Endodermal cell (in vitro differentiated cells): ENCODE measurements around the gene ZNF718. TPM values are rescaled to one million over a fixed set of nuclear protein-coding genes. Genes with fewer than 3 reads are reported as not detected.
"Not testable (repeated sequence)": the region's sequence is repeated elsewhere in the genome, so short reads cannot be mapped to it uniquely, and the experiment has no call there.

Experiments
- DNase-seq: peaks from one replicate; pipeline ENCODE4 v3.0.0-alpha.2; 2017
- H3K27ac ChIP-seq: 2 replicates; pipeline ENCODE4 v1.5.1; 2013; ENCODE audit warnings: mild to moderate bottlenecking, low read depth, low read length, moderate library complexity
- H3K27me3 ChIP-seq: 2 replicates; pipeline ENCODE4 v1.6.1; 2013; ENCODE audit warnings: mild to moderate bottlenecking, low read length, moderate library complexity; ENCODE audit not compliant: insufficient read depth, control insufficient read depth, poor library complexity, severe bottlenecking
- H3K36me3 ChIP-seq: 2 replicates; pipeline ENCODE4 v1.7.0; 2013; ENCODE audit warnings: mild to moderate bottlenecking, low read length, moderate library complexity; ENCODE audit not compliant: control insufficient read depth, insufficient read depth
- H3K4me1 ChIP-seq: one replicate; pipeline ENCODE4 v1.7.0; 2013; ENCODE audit warnings: low read length; ENCODE audit not compliant: control insufficient read depth, insufficient read depth
- H3K4me3 ChIP-seq: 2 replicates; pipeline ENCODE4 v1.5.1; 2013; ENCODE audit warnings: mild to moderate bottlenecking, low read length, moderate library complexity
- H3K9ac ChIP-seq: 2 replicates; pipeline ENCODE4 v1.6.1; 2013; ENCODE audit warnings: mild to moderate bottlenecking, low read length, moderate library complexity; ENCODE audit not compliant: poor library complexity, severe bottlenecking; ENCODE audit errors: extremely low read depth
- H3K9me3 ChIP-seq: 2 replicates; pipeline ENCODE4 v1.6.1; 2013; ENCODE audit warnings: mild to moderate bottlenecking, low read length, moderate library complexity; ENCODE audit not compliant: control insufficient read depth
- H3K27ac Mint-ChIP-seq: 2 replicates; pipeline ENCODE4 v1.8.0; 2020; ENCODE audit warnings: mixed read lengths
- H3K27me3 Mint-ChIP-seq: 2 replicates; pipeline ENCODE4 v1.8.0; 2021; ENCODE audit warnings: mild to moderate bottlenecking, mixed read lengths; ENCODE audit not compliant: insufficient read depth
- H3K36me3 Mint-ChIP-seq: 2 replicates; pipeline ENCODE4 v1.8.0; 2020; ENCODE audit warnings: low read depth, mixed read lengths
- H3K4me1 Mint-ChIP-seq: 2 replicates; pipeline ENCODE4 v1.8.0; 2020; ENCODE audit warnings: mixed read lengths
- H3K4me3 Mint-ChIP-seq: 2 replicates; pipeline ENCODE4 v1.8.0; 2020; ENCODE audit warnings: mild to moderate bottlenecking, moderate library complexity, mixed read lengths
- H3K9me3 Mint-ChIP-seq: 2 replicates; pipeline ENCODE4 v1.8.0; 2020; ENCODE audit warnings: mild to moderate bottlenecking, mixed read lengths
- WGBS, 2 experiments: methylation state at CpG; one replicate each; pipeline versions ENCODE4 v1.1.5 to v1.1.7; 2013; ENCODE audit warnings: missing lambda C conversion rate in 2 of 2, mixed read lengths in 1 of 2; ENCODE audit not compliant: insufficient coverage in 1 of 2, insufficient read length in 1 of 2; 5-methylcytosine and 5-hydroxymethylcytosine counted together
- total RNA-seq, 2 donors: library from RNA; stranded (reverse); fragmentation: NEBNext Ultra II Directional in 1 of 2; extraction: Animal tissue kit (Norgen Biotek cat#: 25700) in 1 of 2; gene quantifications; 2 replicates in 1 of 2; 3 replicates in 1 of 2; pipeline ENCODE4 v1.2.1, GENCODE V29; 2021
- TF ChIP-seq, protein P1 (sequence below): fragments of 200-600 bp; sonication (generic); conservative IDR thresholded peaks from 2 replicates; pipeline ENCODE4 v1.5.0; 2021; ENCODE audit warnings: antibody characterized with exemption, mild to moderate bottlenecking

Gene ZNF718
- total RNA-seq, 2 donors from 2014 or later: 15.8 to 23.7 TPM

DNA sequence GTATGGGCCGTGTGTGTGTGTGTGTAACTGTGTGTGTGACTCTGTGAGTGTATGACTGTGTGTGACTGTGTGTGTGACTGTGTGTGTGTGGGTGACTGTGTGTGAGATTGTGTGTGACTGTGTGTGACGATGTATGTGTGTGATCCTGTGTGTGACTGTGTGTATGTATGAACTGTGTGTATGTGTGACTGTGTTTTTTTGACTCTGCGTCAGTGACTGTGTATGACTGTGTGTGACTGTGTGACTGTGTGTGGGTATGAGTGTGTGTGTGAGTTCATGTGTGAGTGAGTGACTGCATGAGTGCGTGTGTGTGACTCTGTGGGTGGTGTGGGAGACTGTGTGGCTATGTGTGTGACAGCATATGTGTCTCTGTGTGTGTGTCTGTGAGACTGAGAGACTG lies 81.8 kb downstream of the ZNF718 start:
- Mint-ChIP-seq H3K27ac (no peak overlapping the region), H3K4me3 (no peak overlapping the region), H3K36me3 (peaks cover 68% of the 10 kb centered on the region), H3K4me1 (no peaks in the 10 kb centered on the region), H3K9me3 (peaks cover 86% of the 10 kb centered on the region), H3K27me3 (peaks cover 1% of the 10 kb centered on the region)
- Histone ChIP-seq H3K9ac (no peak overlapping the region), H3K36me3 (peaks cover 16% of the 10 kb centered on the region), H3K4me3 (peak overlapping the region; percentile 28), H3K9me3 (peaks cover 82% of the 10 kb centered on the region), H3K27me3 (no peaks in the 10 kb centered on the region), H3K4me1 (no peaks in the 10 kb centered on the region), H3K27ac (no peak overlapping the region)
- DNase-seq: no peak
- TF ChIP-seq, protein P1, sequence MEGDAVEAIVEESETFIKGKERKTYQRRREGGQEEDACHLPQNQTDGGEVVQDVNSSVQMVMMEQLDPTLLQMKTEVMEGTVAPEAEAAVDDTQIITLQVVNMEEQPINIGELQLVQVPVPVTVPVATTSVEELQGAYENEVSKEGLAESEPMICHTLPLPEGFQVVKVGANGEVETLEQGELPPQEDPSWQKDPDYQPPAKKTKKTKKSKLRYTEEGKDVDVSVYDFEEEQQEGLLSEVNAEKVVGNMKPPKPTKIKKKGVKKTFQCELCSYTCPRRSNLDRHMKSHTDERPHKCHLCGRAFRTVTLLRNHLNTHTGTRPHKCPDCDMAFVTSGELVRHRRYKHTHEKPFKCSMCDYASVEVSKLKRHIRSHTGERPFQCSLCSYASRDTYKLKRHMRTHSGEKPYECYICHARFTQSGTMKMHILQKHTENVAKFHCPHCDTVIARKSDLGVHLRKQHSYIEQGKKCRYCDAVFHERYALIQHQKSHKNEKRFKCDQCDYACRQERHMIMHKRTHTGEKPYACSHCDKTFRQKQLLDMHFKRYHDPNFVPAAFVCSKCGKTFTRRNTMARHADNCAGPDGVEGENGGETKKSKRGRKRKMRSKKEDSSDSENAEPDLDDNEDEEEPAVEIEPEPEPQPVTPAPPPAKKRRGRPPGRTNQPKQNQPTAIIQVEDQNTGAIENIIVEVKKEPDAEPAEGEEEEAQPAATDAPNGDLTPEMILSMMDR: no peak
- 92 to 100% methylated on average over 2 to 4 of the region's 4 CpGs for WGBS, 2 experiments

DNA sequence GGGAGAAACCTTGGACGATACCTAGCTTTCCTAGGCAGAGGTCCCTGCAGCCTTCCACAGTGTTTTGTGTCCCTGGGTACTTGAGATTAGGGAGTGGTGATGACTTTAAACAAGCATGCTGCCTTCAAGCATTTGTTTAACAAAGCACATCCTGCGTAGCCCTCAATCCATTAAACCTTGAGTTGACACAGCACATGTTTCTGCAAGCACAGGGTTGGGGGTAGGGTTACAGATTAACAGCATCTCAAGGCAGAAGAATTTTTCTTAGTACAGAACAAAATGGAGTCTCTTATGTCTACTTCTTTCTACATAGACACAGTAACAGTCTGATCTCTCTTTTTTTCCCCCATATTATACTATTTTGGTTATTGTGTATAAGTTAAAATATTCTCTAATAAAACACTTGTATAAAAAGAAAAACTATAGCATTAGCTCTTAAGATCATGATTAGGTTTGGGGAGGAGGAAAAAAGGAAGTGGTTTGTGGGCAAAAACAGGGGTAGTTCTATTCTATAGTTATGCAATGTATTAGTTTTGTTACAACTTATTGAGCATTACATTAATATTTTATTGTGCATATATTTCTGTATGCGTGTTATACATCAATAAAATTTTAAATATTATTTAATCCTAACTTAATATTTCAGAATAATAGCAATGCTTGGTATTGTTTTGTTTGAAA lies 84.3 kb downstream of the ZNF718 start:
- H3K4me1 Mint-ChIP-seq, DNase-seq, H3K4me1 ChIP-seq, H3K4me3 ChIP-seq, H3K36me3 ChIP-seq, H3K27me3 Mint-ChIP-seq, H3K27me3 ChIP-seq, H3K27ac Mint-ChIP-seq, H3K9ac ChIP-seq, H3K27ac ChIP-seq, H3K4me3 Mint-ChIP-seq: not testable (repeated sequence)
- Mint-ChIP-seq H3K9me3 (peaks cover 78% of the 10 kb centered on the region), H3K36me3 (peaks cover 57% of the 10 kb centered on the region)
- peaks cover 65% of the 10 kb centered on the region for H3K9me3 ChIP-seq
- 81% methylated on average over 2 of the region's 3 CpGs; no CpG with 5 or more reads in 1 of the 2 experiments for WGBS, 2 experiments

DNA sequence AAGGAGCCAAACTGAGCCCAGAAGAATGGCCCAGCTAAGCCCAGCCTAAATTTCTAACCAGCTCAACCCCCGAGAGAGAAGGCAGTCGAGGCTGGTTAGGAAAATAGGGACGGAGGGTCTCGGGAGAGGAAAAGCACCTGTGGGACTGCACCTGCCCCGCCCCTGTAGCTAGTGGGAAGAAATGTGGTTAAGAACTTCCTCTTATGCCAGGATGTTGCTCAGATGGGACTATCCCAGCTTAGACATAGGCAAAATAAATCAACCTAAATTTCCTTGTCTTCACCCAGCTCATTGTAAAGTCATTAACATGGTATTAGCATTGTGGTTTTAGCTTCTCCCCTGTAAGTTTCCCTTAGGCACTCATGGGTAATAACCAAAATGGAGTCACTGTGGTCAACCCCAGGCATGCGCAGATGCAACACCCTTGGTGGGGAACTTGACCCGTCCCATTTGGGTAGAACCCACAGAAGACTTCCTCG lies 86.8 kb downstream of the ZNF718 start:
- Histone ChIP-seq H3K9me3 (peaks cover 67% of the 10 kb centered on the region), H3K27ac (no peak overlapping the region), H3K4me1 (no peaks in the 10 kb centered on the region), H3K36me3 (peaks cover 11% of the 10 kb centered on the region), H3K27me3 (no peaks in the 10 kb centered on the region), H3K4me3 (no peak overlapping the region), H3K9ac (no peak overlapping the region)
- Mint-ChIP-seq H3K27me3 (peaks cover under 1% of the 10 kb centered on the region), H3K4me3 (no peak overlapping the region), H3K36me3 (peaks cover 48% of the 10 kb centered on the region), H3K4me1 (peaks cover 2% of the 10 kb centered on the region), H3K27ac (no peak overlapping the region), H3K9me3 (peaks cover 73% of the 10 kb centered on the region)
- TF ChIP-seq, protein P1: no peak
- 83 to 94% methylated on average over 1 to 8 of the region's 8 CpGs for WGBS, 2 experiments
- DNase-seq: no peak
